ENCODE results near the gene CDH23. TPM values are rescaled to one million over a fixed set of nuclear protein-coding genes. Genes with fewer than 3 reads are reported as not detected.

Gene CDH23
- total RNA-seq, 2 donors from 2014 or later = 1.7 to 11.2 TPM

- H3K27ac Mint-ChIP-seq = peak overlapping the region in 1 of 2 donors; percentile 5
- H3K36me3 Mint-ChIP-seq = no peaks in the 10 kb centered on the region
- DNase-seq (ENCODE audit: low spot score in 2 of 2) (no peak), ATAC-seq (no peak)
- H3K9me3 Mint-ChIP-seq = peaks cover 0 to 5% of the 10 kb centered on the region in 2 donors
These were observed 98.3 kb downstream of the CDH23 start for GRCh38 chr10:71494980-71495381.

- no peak for ATAC-seq
- H3K27ac Mint-ChIP-seq = no peak overlapping the region
These were observed 100.4 kb downstream of the CDH23 start for GRCh38 chr10:71496927-71497762.

GRCh38 chr10:71497763-71498326 lies 101.1 kb downstream of the CDH23 start:
- DNase-seq (ENCODE audit: low spot score in 2 of 2) = no peak
- H3K27ac Mint-ChIP-seq = no peak overlapping the region
- H3K36me3 Mint-ChIP-seq = no peaks in the 10 kb centered on the region
- no peaks in the 10 kb centered on the region for H3K9me3 Mint-ChIP-seq
- ATAC-seq = no peak

More at GRCh38 chr10:71496927-71497762, 100.4 kb downstream of the CDH23 start:
- DNase-seq (ENCODE audit: low spot score in 2 of 2) = no peak
- Mint-ChIP-seq H3K36me3 (no peaks in the 10 kb centered on the region), H3K9me3 (no peaks in the 10 kb centered on the region)

GRCh38 chr10:71501402-71501801 lies 104.7 kb downstream of the CDH23 start:
- peak overlapping the region; percentile 38 for H3K27ac Mint-ChIP-seq
- no peaks in the 10 kb centered on the region for H3K9me3 Mint-ChIP-seq
- ATAC-seq (no peak), DNase-seq (ENCODE audit: low spot score in 2 of 2) (no peak)
- no peaks in the 10 kb centered on the region for H3K36me3 Mint-ChIP-seq

- no peak for ATAC-seq
- no peak for DNase-seq (ENCODE audit: low spot score in 2 of 2)
- no peaks in the 10 kb centered on the region for H3K36me3 Mint-ChIP-seq
- no peaks in the 10 kb centered on the region for H3K9me3 Mint-ChIP-seq
- peak overlapping the region in 1 of 2 donors; percentile 29 for H3K27ac Mint-ChIP-seq
These were observed 105.5 kb downstream of the CDH23 start for GRCh38 chr10:71502190-71502589.

- ATAC-seq (no peak), DNase-seq (ENCODE audit: low spot score in 2 of 2) (no peak)
- Mint-ChIP-seq H3K9me3 (no peaks in the 10 kb centered on the region), H3K36me3 (no peaks in the 10 kb centered on the region), H3K27ac (no peak overlapping the region)
These were observed 106.1 kb downstream of the CDH23 start for GRCh38 chr10:71502851-71503250.

GRCh38 chr10:71504168-71504567 lies 107.4 kb downstream of the CDH23 start:
- ATAC-seq (no peak), DNase-seq (ENCODE audit: low spot score in 2 of 2) (no peak)
- Mint-ChIP-seq H3K9me3 (no peaks in the 10 kb centered on the region), H3K36me3 (no peaks in the 10 kb centered on the region), H3K27ac (no peak overlapping the region)

GRCh38 chr10:71504570-71504969 lies 107.8 kb downstream of the CDH23 start:
- H3K36me3 Mint-ChIP-seq = no peaks in the 10 kb centered on the region
- no peaks in the 10 kb centered on the region for H3K9me3 Mint-ChIP-seq
- DNase-seq (ENCODE audit: low spot score in 2 of 2) (no peak), ATAC-seq (no peak)
- no peak overlapping the region for H3K27ac Mint-ChIP-seq

GRCh38 chr10:71505862-71506261 lies 109.1 kb downstream of the CDH23 start:
- Mint-ChIP-seq H3K27ac (no peak overlapping the region), H3K36me3 (no peaks in the 10 kb centered on the region), H3K9me3 (no peaks in the 10 kb centered on the region)
- ATAC-seq (no peak), DNase-seq (ENCODE audit: low spot score in 2 of 2) (no peak)

- DNase-seq (ENCODE audit: low spot score in 2 of 2) (no peak), ATAC-seq (no peak)
- H3K9me3 Mint-ChIP-seq = no peaks in the 10 kb centered on the region
- no peaks in the 10 kb centered on the region for H3K36me3 Mint-ChIP-seq
- no peak overlapping the region for H3K27ac Mint-ChIP-seq
These were observed 112.7 kb downstream of the CDH23 start for GRCh38 chr10:71509444-71509843.

GRCh38 chr10:71511206-71511605 lies 114.5 kb downstream of the CDH23 start:
- Mint-ChIP-seq H3K27ac (no peak overlapping the region), H3K36me3 (no peaks in the 10 kb centered on the region), H3K9me3 (no peaks in the 10 kb centered on the region)
- no peak for ATAC-seq
- DNase-seq (ENCODE audit: low spot score in 2 of 2) = no peak

- Mint-ChIP-seq H3K36me3 (no peaks in the 10 kb centered on the region), H3K27ac (no peak overlapping the region), H3K9me3 (no peaks in the 10 kb centered on the region)
- ATAC-seq = no peak
- no peak for DNase-seq (ENCODE audit: low spot score in 2 of 2)
These were observed 115.6 kb downstream of the CDH23 start for GRCh38 chr10:71512312-71512711.

- Mint-ChIP-seq H3K27ac (no peak overlapping the region), H3K36me3 (no peaks in the 10 kb centered on the region)
These were observed 116.2 kb downstream of the CDH23 start for GRCh38 chr10:71512761-71513539.

GRCh38 chr10:71513540-71513853 lies 116.8 kb downstream of the CDH23 start:
- H3K36me3 Mint-ChIP-seq = no peaks in the 10 kb centered on the region
- no peaks in the 10 kb centered on the region for H3K9me3 Mint-ChIP-seq
- ATAC-seq = no peak
- DNase-seq (ENCODE audit: low spot score in 2 of 2) = no peak
- no peak overlapping the region for H3K27ac Mint-ChIP-seq

More at GRCh38 chr10:71512761-71513539, 116.2 kb downstream of the CDH23 start:
- ATAC-seq = no peak
- DNase-seq (ENCODE audit: low spot score in 2 of 2) = peak in 1 of 2 donors; percentile 11
- H3K9me3 Mint-ChIP-seq = no peaks in the 10 kb centered on the region

- H3K9me3 Mint-ChIP-seq = no peaks in the 10 kb centered on the region
- ATAC-seq (no peak), DNase-seq (ENCODE audit: low spot score in 2 of 2) (no peak)
- no peaks in the 10 kb centered on the region for H3K36me3 Mint-ChIP-seq
- H3K27ac Mint-ChIP-seq = no peak overlapping the region
These were observed 117.2 kb downstream of the CDH23 start for GRCh38 chr10:71513936-71514335.

- no peak for DNase-seq (ENCODE audit: low spot score in 2 of 2)
- no peaks in the 10 kb centered on the region for H3K36me3 Mint-ChIP-seq
- H3K9me3 Mint-ChIP-seq = no peaks in the 10 kb centered on the region
- no peak overlapping the region for H3K27ac Mint-ChIP-seq
- no peak for ATAC-seq
These were observed 118.9 kb downstream of the CDH23 start for GRCh38 chr10:71515531-71516172.

- no peak overlapping the region for H3K27ac Mint-ChIP-seq
- ATAC-seq (no peak), DNase-seq (ENCODE audit: low spot score in 2 of 2) (no peak)
- H3K9me3 Mint-ChIP-seq = no peaks in the 10 kb centered on the region
- no peaks in the 10 kb centered on the region for H3K36me3 Mint-ChIP-seq
These were observed 120.2 kb downstream of the CDH23 start for GRCh38 chr10:71516890-71517289.
